Measurements from ENCODE around the gene ZNF579. TPM values are rescaled to one million over a fixed set of nuclear protein-coding genes. Genes with fewer than 3 reads are reported as not detected.
A peak's percentile ranks its signal among the peaks of the same experiment; 100 is the strongest.

ZNF579 gene
- total and polyA plus RNA-seq, 9 of the 15 experiments (the other 6 are each of a cell fraction or from before 2014, with no cell fraction given): 0.06 to 15.9 (median 1.6) TPM

GRCh38 chr19:55542292-55542855 is 38.3 kb downstream of the ZNF579 start:
- H3K9me1 ChIP-seq (ENCODE audit: control insufficient read depth, insufficient read depth, low read length): peaks cover 4% of the 10 kb centered on the region
- H3K9ac ChIP-seq (ENCODE audit: insufficient read depth in 1 of 2, low read depth in 2 of 2, low read length in 2 of 2): no peak overlapping the region
- ChIA-PET CTCF (ENCODE audit: low intra/inter-chr PET ratio) (no interaction called here), POLR2A (no interaction called here)
- H3K79me2 ChIP-seq (ENCODE audit: control insufficient read depth, insufficient read depth, low read length): no peaks in the 10 kb centered on the region
- H3K4me2 ChIP-seq (ENCODE audit: insufficient read depth, low read length): no peak overlapping the region
- intact Hi-C loops (cut with micrococcal nuclease) (no loop called here), in situ Hi-C loops (cut with MboI) (no loop called here)
- 8% methylated on average over 6 of the region's 7 CpGs for WGBS (ENCODE audit: insufficient coverage, low coverage, missing lambda C conversion rate)
- H3K27ac ChIP-seq (ENCODE audit: extremely low read depth, low read depth, low read length): no peak overlapping the region
- H3K27me3 ChIP-seq (ENCODE audit: control insufficient read depth in 2 of 2, insufficient read depth in 2 of 2, low read length in 2 of 2): no peaks in the 10 kb centered on the region
- FAIRE-seq: no peak
- peaks cover 33 to 55% of the 10 kb centered on the region in 2 experiments for H3K4me1 ChIP-seq (replicated peaks in 1 of 2; ENCODE audit: control insufficient read depth in 2 of 2, insufficient read depth in 2 of 2, low read length in 2 of 2)
- DNase-seq (ENCODE audit: extremely low read depth in 1 of 4, low spot score in 3 of 4): no peak
- no peak overlapping the region for H2AFZ ChIP-seq (ENCODE audit: low read depth, low read length)
- H3K4me3 ChIP-seq: no peak overlapping the region
- TF ChIP-seq NUFIP1 (IDR thresholded peaks at IDR 0.05; ENCODE audit: partially characterized antibody) (no peak), SMARCA5 (IDR thresholded peaks at IDR 0.05) (no peak), EGR1 (conservative IDR thresholded peaks at IDR 0.05) (peak; percentile 50), FOSL1 (tag; conservative IDR thresholded peaks at IDR 0.05) (no peak)
- no peaks in the 10 kb centered on the region for H3K9me3 ChIP-seq (replicated peaks; ENCODE audit: control insufficient read depth, insufficient read depth, low read depth, low read length)
- H3K36me3 ChIP-seq (ENCODE audit: control insufficient read depth, insufficient read depth, low read length): no peaks in the 10 kb centered on the region
- ATAC-seq: no peak
- no peaks in the 10 kb centered on the region for H4K20me1 ChIP-seq (replicated peaks; ENCODE audit: control insufficient read depth, insufficient read depth, low read length)
- BruUV-seq (replicated peaks): no TSS peak

GRCh38 chr19:55541091-55541490 is 39.6 kb downstream of the ZNF579 start:
- H3K4me2 ChIP-seq (ENCODE audit: insufficient read depth, low read length): no peak overlapping the region
- DNase-seq (ENCODE audit: extremely low read depth in 1 of 4, low spot score in 3 of 4) (no peak), FAIRE-seq (no peak), ATAC-seq (no peak)
- in situ Hi-C loops (cut with MboI): no loop called here
- no peaks in the 10 kb centered on the region for H3K9me3 ChIP-seq (replicated peaks; ENCODE audit: control insufficient read depth, insufficient read depth, low read depth, low read length)
- H2AFZ ChIP-seq (ENCODE audit: low read depth, low read length): no peak overlapping the region
- POLR2A ChIA-PET: no interaction called here
- no peak overlapping the region for H3K27ac ChIP-seq (ENCODE audit: extremely low read depth, low read depth, low read length)
- H3K36me3 ChIP-seq (ENCODE audit: control insufficient read depth, insufficient read depth, low read length): no peaks in the 10 kb centered on the region
- no TSS peak for BruUV-seq (replicated peaks)
- intact Hi-C loops (cut with micrococcal nuclease): no loop called here
- H3K9me1 ChIP-seq (ENCODE audit: control insufficient read depth, insufficient read depth, low read length): peaks cover 4% of the 10 kb centered on the region
- no peaks in the 10 kb centered on the region for H3K79me2 ChIP-seq (ENCODE audit: control insufficient read depth, insufficient read depth, low read length)
- WGBS (ENCODE audit: insufficient coverage, low coverage, missing lambda C conversion rate): 34% methylated on average over 17 of the region's 19 CpGs
- CTCF ChIA-PET (ENCODE audit: low intra/inter-chr PET ratio): no interaction called here
- peaks cover 21 to 56% of the 10 kb centered on the region in 2 experiments for H3K4me1 ChIP-seq (replicated peaks in 1 of 2; ENCODE audit: control insufficient read depth in 2 of 2, insufficient read depth in 2 of 2, low read length in 2 of 2)
- no peaks in the 10 kb centered on the region for H4K20me1 ChIP-seq (replicated peaks; ENCODE audit: control insufficient read depth, insufficient read depth, low read length)
- peak overlapping the region in 1 of 2 experiments; percentile 20; a peak in 2 of 4 replicates for H3K9ac ChIP-seq (ENCODE audit: insufficient read depth in 1 of 2, low read depth in 2 of 2, low read length in 2 of 2)
- no peak overlapping the region for H3K4me3 ChIP-seq
- H3K27me3 ChIP-seq (ENCODE audit: control insufficient read depth in 2 of 2, insufficient read depth in 2 of 2, low read length in 2 of 2): no peaks in the 10 kb centered on the region
- TF ChIP-seq LARP7 (IDR thresholded peaks at IDR 0.05) (no peak), ZNF764 (CRISPR knock-in tag; IDR thresholded peaks at IDR 0.05; ENCODE audit: low read depth) (no peak), USF1 (CRISPR knock-in tag; IDR thresholded peaks at IDR 0.05) (no peak), CLOCK (CRISPR knock-in tag; IDR thresholded peaks at IDR 0.05; ENCODE audit: borderline replicate concordance) (no peak), THAP12 (CRISPR knock-in tag; IDR thresholded peaks at IDR 0.05) (no peak), ZNF347 (CRISPR knock-in tag; IDR thresholded peaks at IDR 0.05; ENCODE audit: low read depth) (no peak)

Measured in K562 (cell line).